DND-41 (cell line): ENCODE results near the gene CYB561A3.

ENCODE experiments used
- ATAC-seq: fragments of 200-7000 bp; cut with Tn5 transposase; 3 replicates; pipeline ENCODE4 v1.9.1; 2021; ENCODE audit warnings: low read depth; ENCODE audit not compliant: insufficient read depth
- DNase-seq: peaks from one replicate; pipeline ENCODE4 v3.0.0-alpha.2; 2020
- H2AFZ ChIP-seq: 2 replicates; pipeline ENCODE4 v1.6.0; 2012; ENCODE audit warnings: low read depth, low read length
- H3K27ac ChIP-seq: 2 replicates; pipeline ENCODE4 v1.5.1; 2012; ENCODE audit warnings: low read length, inconsistent platforms
- H3K27me3 ChIP-seq: fragments of 200-600 bp; sonication (generic); 2 replicates; pipeline ENCODE4 v1.6.0; 2012; ENCODE audit warnings: low read length, mild to moderate bottlenecking, inconsistent platforms; ENCODE audit not compliant: insufficient read depth, poor library complexity
- H3K36me3 ChIP-seq: 2 replicates; pipeline ENCODE4 v1.5.1; 2012; ENCODE audit warnings: low read length, inconsistent platforms; ENCODE audit not compliant: insufficient read depth
- H3K4me1 ChIP-seq: 2 replicates; pipeline ENCODE4 v1.5.1; 2012; ENCODE audit warnings: mild to moderate bottlenecking, low read length; ENCODE audit not compliant: insufficient read depth
- H3K4me2 ChIP-seq: 2 replicates; pipeline ENCODE4 v1.6.0; 2012; ENCODE audit warnings: mild to moderate bottlenecking, moderate library complexity, low read length, inconsistent platforms; ENCODE audit not compliant: insufficient read depth
- H3K4me3 ChIP-seq, 2 experiments: fragments of 200-600 bp in 1 of 2; shearing (Covaris generic) in 1 of 2; 2 replicates each; pipeline ENCODE4 v1.5.1; 2012 to 2016; ENCODE audit warnings: inconsistent platforms in 2 of 2, low read length in 2 of 2, mild to moderate bottlenecking in 2 of 2, low read depth in 1 of 2, moderate library complexity in 1 of 2
- H3K79me2 ChIP-seq: 2 replicates; pipeline ENCODE4 v1.6.0; 2012; ENCODE audit warnings: low read length, inconsistent platforms; ENCODE audit not compliant: insufficient read depth
- H3K9ac ChIP-seq: 2 replicates; pipeline ENCODE4 v1.6.0; 2012; ENCODE audit warnings: low read depth, mild to moderate bottlenecking, inconsistent platforms, low read length, moderate library complexity
- H3K9me3 ChIP-seq: 2 replicates; pipeline ENCODE4 v1.5.1; 2012; ENCODE audit warnings: low read length, moderate library complexity, mild to moderate bottlenecking, inconsistent platforms; ENCODE audit not compliant: insufficient read depth, severe bottlenecking
- H4K20me1 ChIP-seq: 2 replicates; pipeline ENCODE4 v1.6.0; 2012; ENCODE audit warnings: low read length; ENCODE audit not compliant: insufficient read depth
- CTCF ChIP-seq: IDR thresholded peaks from 2 replicates; pipeline ENCODE4 v1.5.1; 2012; ENCODE audit warnings: borderline replicate concordance, low read length, moderate library complexity, mild to moderate bottlenecking; ENCODE audit not compliant: poor library complexity, severe bottlenecking; ENCODE audit errors: extremely low read depth
- EZH2 ChIP-seq: IDR thresholded peaks from 3 replicates; pipeline ENCODE4 v1.6.1; 2012; ENCODE audit warnings: borderline replicate concordance, low read depth, mild to moderate bottlenecking, moderate library complexity, low read length, inconsistent platforms; ENCODE audit not compliant: severe bottlenecking

Gene CYB561A3

GRCh38 chr11:61325649-61326414, 35.9 kb downstream of the CYB561A3 start:
- Histone ChIP-seq H3K9ac (no peak overlapping the region), H3K27ac (no peak overlapping the region), H3K36me3 (peaks cover 91% of the 10 kb centered on the region), H4K20me1 (peaks cover 21% of the 10 kb centered on the region; the same call in 1 of the 2 replicates), H3K4me3 (no peak overlapping the region), H3K4me2 (no peak overlapping the region), H3K79me2 (peaks cover 56% of the 10 kb centered on the region), H2AFZ (no peak overlapping the region), H3K4me1 (peaks cover 15% of the 10 kb centered on the region), H3K27me3 (no peaks in the 10 kb centered on the region), H3K9me3 (no peaks in the 10 kb centered on the region)
- no peak for ATAC-seq
- TF ChIP-seq CTCF (no peak), EZH2 (no peak)
- DNase-seq = no peak

- Histone ChIP-seq H3K79me2 (no peaks in the 10 kb centered on the region), H3K36me3 (peaks cover 90% of the 10 kb centered on the region), H3K4me1 (no peaks in the 10 kb centered on the region), H4K20me1 (peaks cover 6% of the 10 kb centered on the region; the same call in 1 of the 2 replicates), H3K27me3 (no peaks in the 10 kb centered on the region), H3K4me3 (no peak overlapping the region), H2AFZ (no peak overlapping the region), H3K4me2 (no peak overlapping the region), H3K9ac (no peak overlapping the region), H3K27ac (no peak overlapping the region), H3K9me3 (no peaks in the 10 kb centered on the region)
- ATAC-seq (no peak), DNase-seq (no peak)
- TF ChIP-seq EZH2 (no peak), CTCF (no peak)
Measured at GRCh38 chr11:61315260-61315659, 46.4 kb downstream of the CYB561A3 start.

- Histone ChIP-seq H3K27me3 (no peaks in the 10 kb centered on the region), H3K4me3 (no peak overlapping the region), H3K9ac (no peak overlapping the region), H3K79me2 (no peaks in the 10 kb centered on the region), H3K4me1 (no peaks in the 10 kb centered on the region), H3K36me3 (peaks cover 100% of the 10 kb centered on the region), H2AFZ (no peak overlapping the region), H4K20me1 (peaks cover 14% of the 10 kb centered on the region; the same call in 1 of the 2 replicates), H3K4me2 (no peak overlapping the region), H3K9me3 (no peaks in the 10 kb centered on the region), H3K27ac (no peak overlapping the region)
- ATAC-seq = no peak
- TF ChIP-seq EZH2 (no peak), CTCF (no peak)
- no peak for DNase-seq
Measured at GRCh38 chr11:61310749-61311148, 50.9 kb downstream of the CYB561A3 start.
